ENCODE measurements around the gene PPP1CA.

GRCh38 chr11:67395555-67396258 is 6.0 kb downstream of the PPP1CA start:
- TF ChIP-seq, protein P1, sequence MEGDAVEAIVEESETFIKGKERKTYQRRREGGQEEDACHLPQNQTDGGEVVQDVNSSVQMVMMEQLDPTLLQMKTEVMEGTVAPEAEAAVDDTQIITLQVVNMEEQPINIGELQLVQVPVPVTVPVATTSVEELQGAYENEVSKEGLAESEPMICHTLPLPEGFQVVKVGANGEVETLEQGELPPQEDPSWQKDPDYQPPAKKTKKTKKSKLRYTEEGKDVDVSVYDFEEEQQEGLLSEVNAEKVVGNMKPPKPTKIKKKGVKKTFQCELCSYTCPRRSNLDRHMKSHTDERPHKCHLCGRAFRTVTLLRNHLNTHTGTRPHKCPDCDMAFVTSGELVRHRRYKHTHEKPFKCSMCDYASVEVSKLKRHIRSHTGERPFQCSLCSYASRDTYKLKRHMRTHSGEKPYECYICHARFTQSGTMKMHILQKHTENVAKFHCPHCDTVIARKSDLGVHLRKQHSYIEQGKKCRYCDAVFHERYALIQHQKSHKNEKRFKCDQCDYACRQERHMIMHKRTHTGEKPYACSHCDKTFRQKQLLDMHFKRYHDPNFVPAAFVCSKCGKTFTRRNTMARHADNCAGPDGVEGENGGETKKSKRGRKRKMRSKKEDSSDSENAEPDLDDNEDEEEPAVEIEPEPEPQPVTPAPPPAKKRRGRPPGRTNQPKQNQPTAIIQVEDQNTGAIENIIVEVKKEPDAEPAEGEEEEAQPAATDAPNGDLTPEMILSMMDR (IDR thresholded peaks at IDR 0.05) = no peak
- no peak for TF ChIP-seq POLR2AphosphoS5 (IDR thresholded peaks at IDR 0.05)
- no peak for TF ChIP-seq EP300 (IDR thresholded peaks at IDR 0.05)
